ENCODE data around the gene PCBP4.

GRCh38 chr3:51982352-51982837, 15.1 kb upstream of the PCBP4 start:
- TF ChIP-seq POLR2AphosphoS5 (IDR thresholded peaks at IDR 0.05; ENCODE audit: low read depth, low read length) (no peak; the same call in 1 of the 2 replicates), POLR2A (IDR thresholded peaks at IDR 0.05; ENCODE audit: low read depth, low read length) (no peak), TAF1 (IDR thresholded peaks at IDR 0.05; ENCODE audit: borderline replicate concordance, low read depth, low read length) (no peak)
